HEK293T (cell line): ENCODE measurements around the gene FNTB.

Source experiments
- CTCF ChIA-PET: fragments of 350-600 bp; formaldehyde crosslinking; extraction: SDS; loops from one replicate; lab custom pipeline; 2021; ENCODE audit warnings: antibody characterized with exemption, inconsistent platforms; lab: Yijun Ruan, JAX
- POLR2A ChIA-PET: fragments of 350-600 bp; formaldehyde crosslinking; extraction: SDS; loops from one replicate; lab custom pipeline; 2020; ENCODE audit warnings: antibody characterized with exemption, inconsistent platforms; lab: Yijun Ruan, JAX
- DNase-seq: peaks from one replicate; pipeline ENCODE4 v3.0.0; 2012; ENCODE audit warnings: mixed read lengths; ENCODE audit errors: extremely low spot score
- ARNT ChIP-seq: fragments of 450-650 bp; IDR thresholded peaks from 2 replicates; pipeline ENCODE4 v1.6.1; 2017; ENCODE audit warnings: mild to moderate bottlenecking
- BHLHE40 ChIP-seq: fragments of 450-650 bp; IDR thresholded peaks from 2 replicates; pipeline ENCODE4 v1.6.1; 2016; ENCODE audit warnings: mild to moderate bottlenecking, moderate library complexity, borderline replicate concordance
- CTBP1 ChIP-seq: fragments of 450-650 bp; IDR thresholded peaks from 2 replicates; pipeline ENCODE4 v1.6.1; 2016; ENCODE audit warnings: borderline replicate concordance
- ELF4 ChIP-seq: fragments of 450-650 bp; IDR thresholded peaks from 2 replicates; pipeline ENCODE4 v1.6.1; 2017; ENCODE audit warnings: antibody characterized with exemption
- FOXA1 ChIP-seq: fragments of 450-650 bp; IDR thresholded peaks from 2 replicates; pipeline ENCODE4 v1.6.1; 2016; ENCODE audit warnings: mild to moderate bottlenecking
- FOXK2 ChIP-seq: fragments of 450-650 bp; IDR thresholded peaks from 2 replicates; pipeline ENCODE4 v1.6.1; 2016; ENCODE audit warnings: mild to moderate bottlenecking
- FOXM1 ChIP-seq: fragments of 450-650 bp; IDR thresholded peaks from 2 replicates; pipeline ENCODE4 v1.6.1; 2017; ENCODE audit warnings: mild to moderate bottlenecking, borderline replicate concordance
- HDGF ChIP-seq: fragments of 450-650 bp; IDR thresholded peaks from 2 replicates; pipeline ENCODE4 v1.6.1; 2017; ENCODE audit warnings: antibody characterized with exemption, borderline replicate concordance
- L3MBTL2 ChIP-seq: fragments of 450-650 bp; conservative IDR thresholded peaks from 2 replicates; pipeline ENCODE4 v1.6.1; 2016; ENCODE audit warnings: mild to moderate bottlenecking
- LEF1 ChIP-seq: fragments of 450-650 bp; IDR thresholded peaks from 2 replicates; pipeline ENCODE4 v1.6.1; 2017; ENCODE audit warnings: mild to moderate bottlenecking, borderline replicate concordance
- NFRKB ChIP-seq: fragments of 450-650 bp; IDR thresholded peaks from 2 replicates; pipeline ENCODE4 v1.6.1; 2016; ENCODE audit warnings: mild to moderate bottlenecking, moderate library complexity
- SP1 ChIP-seq: fragments of 450-650 bp; IDR thresholded peaks from 2 replicates; pipeline ENCODE4 v1.6.1; 2017
- SUZ12 ChIP-seq: fragments of 450-650 bp; IDR thresholded peaks from 2 replicates; pipeline ENCODE4 v1.6.1; 2016; ENCODE audit warnings: mild to moderate bottlenecking
- TARDBP ChIP-seq: fragments of 450-650 bp; IDR thresholded peaks from 2 replicates; pipeline ENCODE4 v1.6.1; 2016
- ZNF384 ChIP-seq: fragments of 450-650 bp; IDR thresholded peaks from 2 replicates; pipeline ENCODE4 v1.6.1; 2016
- TF ChIP-seq, protein P1 (sequence below): fragments of 450-650 bp; IDR thresholded peaks from 2 replicates; pipeline ENCODE4 v1.6.1; 2016

The FNTB gene

GRCh38 chr14:65101631-65102440 lies 115.1 kb downstream of the FNTB start:
- POLR2A ChIA-PET, result interaction anchor here (1.2 to 1.7 kb wide), 2 partner anchors 14 to 115 kb away, joined by 4 to 6 read pairs; partner anchors contain the start of gene FNTB
- peak; percentile 26 for DNase-seq
- CTCF ChIA-PET, result no interaction called here
- TF ChIP-seq SP1, result no peak
- TF ChIP-seq CTBP1, result no peak
- no peak for TF ChIP-seq FOXK2
- TF ChIP-seq FOXA1, result no peak
- TF ChIP-seq NFRKB, result no peak
- TF ChIP-seq, protein P1, sequence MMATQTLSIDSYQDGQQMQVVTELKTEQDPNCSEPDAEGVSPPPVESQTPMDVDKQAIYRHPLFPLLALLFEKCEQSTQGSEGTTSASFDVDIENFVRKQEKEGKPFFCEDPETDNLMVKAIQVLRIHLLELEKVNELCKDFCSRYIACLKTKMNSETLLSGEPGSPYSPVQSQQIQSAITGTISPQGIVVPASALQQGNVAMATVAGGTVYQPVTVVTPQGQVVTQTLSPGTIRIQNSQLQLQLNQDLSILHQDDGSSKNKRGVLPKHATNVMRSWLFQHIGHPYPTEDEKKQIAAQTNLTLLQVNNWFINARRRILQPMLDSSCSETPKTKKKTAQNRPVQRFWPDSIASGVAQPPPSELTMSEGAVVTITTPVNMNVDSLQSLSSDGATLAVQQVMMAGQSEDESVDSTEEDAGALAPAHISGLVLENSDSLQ, result no peak
- no peak for TF ChIP-seq HDGF
- TF ChIP-seq ARNT, result no peak
- TF ChIP-seq ELF4, result no peak
- no peak for TF ChIP-seq BHLHE40
- no peak for TF ChIP-seq SUZ12
- no peak for TF ChIP-seq TARDBP

DNA sequence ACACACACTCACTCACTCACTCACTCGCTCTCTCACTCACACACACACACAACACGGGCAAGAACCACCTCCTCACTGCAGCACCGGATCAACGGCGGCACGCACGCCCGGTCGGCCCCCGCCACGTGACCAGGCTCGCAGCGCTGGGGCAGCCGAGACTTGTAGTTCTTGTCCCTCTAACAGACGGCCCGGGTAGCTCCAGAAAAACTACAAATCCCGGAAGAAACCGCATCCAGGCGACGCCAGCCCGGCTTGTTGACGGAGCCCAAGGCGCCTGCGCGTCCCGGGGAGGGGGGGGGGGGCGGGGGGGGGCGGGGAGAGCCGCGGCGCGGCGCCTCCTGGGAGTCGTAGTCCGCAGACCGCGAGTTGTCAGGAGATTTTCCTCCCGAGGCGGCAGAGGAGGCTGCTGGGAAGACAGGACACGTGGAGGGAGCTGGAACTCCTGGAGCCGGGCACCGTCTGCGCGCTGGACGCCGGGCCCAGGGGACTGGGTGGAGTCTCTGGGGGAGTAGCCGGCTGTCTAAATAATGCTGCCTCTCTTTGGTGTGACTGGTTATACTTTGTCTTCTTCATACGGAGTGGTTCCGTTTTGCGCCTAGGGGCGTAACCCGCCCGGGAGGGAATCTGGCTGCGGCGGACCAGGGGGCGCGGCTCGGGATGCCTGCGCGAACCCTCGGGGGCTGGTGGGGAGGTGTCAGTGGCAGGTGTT lies 115.9 kb downstream of the FNTB start, which contains the start of gene MAX:
TSS of gene MAX (minus strand) at position 77 of the 709 bp plus-strand sequence. CDS start 178 bp downstream, outside the sequence.
- peak; percentile 95 for DNase-seq
- POLR2A ChIA-PET, result interaction anchor here (1.0 to 1.7 kb wide), 3 partner anchors 9 to 116 kb away, joined by 4 to 6 read pairs (median 4); partner anchors contain the start of gene FNTB
- CTCF ChIA-PET, result interaction anchor here (0.5 to 1.3 kb wide), 5 partner anchors 16 to 940 kb away, joined by 3 to 6 read pairs (median 4); no protein-coding TSS in a partner anchor
- peak; percentile 82 for TF ChIP-seq L3MBTL2
- TF ChIP-seq ARNT, result peak; percentile 75
- peak; percentile 77 for TF ChIP-seq SUZ12
- TF ChIP-seq, protein P1, result no peak
- no peak for TF ChIP-seq FOXM1
- no peak for TF ChIP-seq FOXK2

DNA sequence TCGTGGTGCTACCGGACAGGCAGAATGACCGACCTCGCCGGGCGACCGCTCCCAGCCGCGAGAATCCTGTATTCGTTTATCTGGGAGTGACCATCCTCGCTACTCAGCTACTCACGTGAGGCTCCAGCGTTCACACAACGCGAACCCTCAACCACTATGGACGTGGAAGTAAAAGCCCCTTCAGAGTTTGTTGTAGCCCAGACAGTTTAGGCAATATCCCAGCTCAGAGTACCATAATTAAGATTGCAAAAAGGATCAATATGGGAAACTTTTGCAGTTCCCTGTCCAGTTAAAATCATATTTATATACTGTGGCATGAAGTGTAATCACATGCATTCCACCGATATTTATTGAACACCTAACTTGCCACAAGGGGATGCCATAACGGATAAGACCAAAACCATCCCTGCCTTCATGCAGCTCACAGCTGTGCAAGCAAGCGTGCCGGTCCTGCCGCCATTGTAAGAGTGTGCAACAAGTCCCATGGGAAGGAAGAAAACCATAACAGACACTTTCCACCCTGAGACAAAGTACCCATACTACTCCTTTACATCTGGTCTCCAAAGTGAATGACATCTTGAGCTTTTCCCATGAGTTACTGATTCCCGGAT lies 116.6 kb downstream of the FNTB start:
- CTCF ChIA-PET, result interaction anchor here (0.5 to 1.3 kb wide), 6 partner anchors 15 to 939 kb away, joined by 3 to 6 read pairs (median 4); no protein-coding TSS in a partner anchor
- no peak for TF ChIP-seq FOXM1
- no peak for TF ChIP-seq SP1
- TF ChIP-seq ELF4, result no peak
- no peak for TF ChIP-seq FOXK2
- no peak for TF ChIP-seq NFRKB
- TF ChIP-seq CTBP1, result no peak
- TF ChIP-seq L3MBTL2, result peak; percentile 51
- TF ChIP-seq, protein P1, result no peak
- no peak for TF ChIP-seq TARDBP
- POLR2A ChIA-PET, result interaction anchor here (1.0 to 1.7 kb wide), 3 partner anchors 9 to 117 kb away, joined by 4 to 6 read pairs (median 4); partner anchors contain the start of gene FNTB
- peak; percentile 35 for DNase-seq

DNA sequence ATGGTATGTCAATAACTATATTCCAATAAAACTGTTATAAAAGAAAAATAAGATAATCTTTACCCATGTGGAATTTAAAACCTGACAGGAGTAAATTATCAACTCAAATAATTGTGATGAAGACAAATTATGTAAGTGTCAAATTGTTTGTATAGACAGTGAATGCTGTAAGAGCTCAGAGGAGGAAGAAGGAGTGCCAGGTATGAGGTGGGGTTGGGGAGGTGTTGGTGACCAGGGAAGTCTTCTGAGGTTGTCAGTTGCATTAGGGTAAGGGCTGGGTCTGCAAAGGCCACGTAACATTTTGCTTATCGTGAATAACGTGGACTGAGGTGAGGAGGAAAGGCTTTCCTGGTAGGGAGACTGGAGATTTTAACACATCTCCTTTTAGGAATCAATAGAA lies 118.1 kb downstream of the FNTB start:
- no peak for DNase-seq
- no peak for TF ChIP-seq FOXM1
- no peak for TF ChIP-seq NFRKB
- no peak for TF ChIP-seq BHLHE40
- TF ChIP-seq, protein P1, result no peak
- TF ChIP-seq FOXK2, result no peak
- no peak for TF ChIP-seq L3MBTL2
- no peak for TF ChIP-seq ELF4
- no peak for TF ChIP-seq SP1
- TF ChIP-seq LEF1, result no peak
- TF ChIP-seq CTBP1, result no peak
- no peak for TF ChIP-seq ZNF384
- no peak for TF ChIP-seq ARNT
- TF ChIP-seq TARDBP, result no peak
- TF ChIP-seq FOXA1, result no peak
- TF ChIP-seq HDGF, result no peak
- TF ChIP-seq SUZ12, result no peak
- ChIA-PET CTCF (no interaction called here), POLR2A (no interaction called here)

DNA sequence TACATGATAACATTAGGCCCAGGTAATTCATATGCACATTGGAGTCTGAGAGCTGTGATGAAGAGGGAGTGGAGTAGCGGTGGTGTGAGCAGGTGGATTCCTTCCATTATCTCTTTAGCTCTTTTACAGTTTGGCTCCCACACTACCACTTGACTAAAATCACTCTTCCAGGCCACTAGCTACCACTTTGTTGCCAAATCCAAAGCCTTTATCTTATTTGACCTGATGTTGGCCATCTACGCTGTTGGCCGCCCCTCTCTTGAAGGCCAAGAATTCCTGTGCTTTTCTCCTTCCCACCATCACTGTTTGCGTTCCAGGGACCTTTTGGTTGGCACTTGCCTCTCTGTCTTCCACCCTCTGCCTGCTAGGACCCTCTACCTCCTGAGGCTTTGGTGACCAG lies 119.6 kb downstream of the FNTB start:
- ChIA-PET POLR2A (no interaction called here), CTCF (interaction anchor here (0.6 to 0.7 kb wide), 3 partner anchors 90 to 800 kb away, joined by 3 to 5 read pairs (median 3); no protein-coding TSS in a partner anchor)
- TF ChIP-seq ELF4 (no peak), ZNF384 (no peak), TARDBP (no peak), SP1 (no peak), LEF1 (no peak), HDGF (no peak), L3MBTL2 (no peak), ARNT (no peak)
- no peak for DNase-seq
